IMR-90 (cell line): ENCODE data around the gene KCNA10.
A peak's percentile ranks its signal among the peaks of the same experiment; 100 is the strongest.

Experiments used
- BHLHE40 ChIP-seq: fragments of 150-350 bp; IDR thresholded peaks from 2 replicates; pipeline ENCODE4 v1.6.1; 2016; ENCODE audit warnings: mild to moderate bottlenecking, low read depth, low read length
- CEBPB ChIP-seq: IDR thresholded peaks from 2 replicates; pipeline ENCODE4 v1.6.1; 2012; ENCODE audit warnings: low read depth, low read length, improper control_type of control experiment
- CHD1 ChIP-seq: IDR thresholded peaks from 2 replicates; pipeline ENCODE4 v1.6.1; 2012; ENCODE audit warnings: low read depth, low read length, improper control_type of control experiment
- MAFK ChIP-seq: IDR thresholded peaks from 2 replicates; pipeline ENCODE4 v1.6.1; 2012; ENCODE audit warnings: low read depth, low read length, improper control_type of control experiment
- MAZ ChIP-seq: IDR thresholded peaks from 2 replicates; pipeline ENCODE4 v1.6.1; 2012; ENCODE audit warnings: low read depth, mild to moderate bottlenecking, low read length, improper control_type of control experiment, moderate library complexity, borderline replicate concordance
- POLR2A ChIP-seq: IDR thresholded peaks from 2 replicates; pipeline ENCODE4 v1.6.1; 2012; ENCODE audit warnings: mild to moderate bottlenecking, low read depth, low read length
- RFX5 ChIP-seq: IDR thresholded peaks from 2 replicates; pipeline ENCODE4 v1.8.0; 2012; ENCODE audit warnings: low read depth, mild to moderate bottlenecking, low read length, moderate library complexity
- TF ChIP-seq, protein P1 (sequence below): conservative IDR thresholded peaks from 2 replicates; pipeline ENCODE4 v1.5.1; 2012; ENCODE audit warnings: mild to moderate bottlenecking, low read depth, low read length, improper control_type of control experiment
- TF ChIP-seq, protein P2 (sequence below): fragments of 150-350 bp; IDR thresholded peaks from 2 replicates; pipeline ENCODE4 v1.6.1; 2017; ENCODE audit warnings: mild to moderate bottlenecking, antibody characterized with exemption, low read length, low read depth
- TF ChIP-seq, protein P3 (sequence below): fragments of 150-350 bp; IDR thresholded peaks from 2 replicates; pipeline ENCODE4 v1.6.1; 2016; ENCODE audit warnings: low read depth, mild to moderate bottlenecking, low read length, moderate library complexity, borderline replicate concordance

DNA sequence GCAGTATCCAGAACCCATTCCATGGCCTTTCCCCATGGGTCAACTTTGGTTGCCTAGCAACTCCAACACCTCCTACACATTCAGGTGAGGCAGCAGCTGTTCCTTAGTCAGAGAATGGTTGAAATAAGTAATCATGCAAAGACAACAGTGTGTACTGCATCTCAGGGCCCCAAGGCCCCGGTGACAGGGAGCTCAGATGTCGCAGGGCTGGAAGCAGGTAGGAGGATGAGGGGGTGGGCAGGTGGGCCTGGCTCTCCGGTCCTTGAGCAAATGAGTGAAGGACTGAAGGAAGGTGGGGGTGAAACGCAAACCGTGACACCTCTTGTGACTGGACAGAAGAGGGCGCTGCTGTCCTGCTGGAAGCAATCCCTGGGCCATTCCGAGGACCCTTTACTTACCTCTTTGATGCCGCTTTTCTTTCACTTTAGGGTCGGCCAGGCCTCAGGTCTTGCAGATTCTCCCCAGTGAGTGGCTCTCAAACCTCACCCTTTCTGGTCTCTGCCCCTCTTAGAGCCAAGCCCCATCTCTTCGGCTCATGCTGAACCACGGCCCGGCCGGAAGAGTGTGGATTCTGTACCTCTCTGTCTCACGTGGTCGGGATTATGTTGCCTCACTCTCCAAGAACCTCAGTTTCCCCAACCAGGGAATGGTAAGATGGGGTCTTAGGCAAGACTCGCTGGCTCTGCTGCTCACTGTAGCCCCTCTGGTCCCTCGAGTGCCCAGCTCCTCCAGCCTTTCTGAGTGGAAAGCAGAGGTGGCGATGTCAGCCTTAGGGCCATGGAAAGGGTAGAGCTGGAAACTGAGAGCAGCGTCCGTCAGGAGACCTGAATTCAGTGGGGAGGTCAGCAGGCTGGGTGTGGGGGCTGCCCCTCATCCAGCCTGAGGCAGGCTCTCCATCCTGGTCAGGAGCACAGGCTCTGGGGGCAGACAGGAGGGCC, 5.6 kb upstream of the KCNA10 start:
- TF ChIP-seq POLR2A (no peak), BHLHE40 (no peak), MAFK (no peak), RFX5 (no peak), CEBPB (no peak), MAZ (no peak), CHD1 (no peak)
- TF ChIP-seq, protein P1, sequence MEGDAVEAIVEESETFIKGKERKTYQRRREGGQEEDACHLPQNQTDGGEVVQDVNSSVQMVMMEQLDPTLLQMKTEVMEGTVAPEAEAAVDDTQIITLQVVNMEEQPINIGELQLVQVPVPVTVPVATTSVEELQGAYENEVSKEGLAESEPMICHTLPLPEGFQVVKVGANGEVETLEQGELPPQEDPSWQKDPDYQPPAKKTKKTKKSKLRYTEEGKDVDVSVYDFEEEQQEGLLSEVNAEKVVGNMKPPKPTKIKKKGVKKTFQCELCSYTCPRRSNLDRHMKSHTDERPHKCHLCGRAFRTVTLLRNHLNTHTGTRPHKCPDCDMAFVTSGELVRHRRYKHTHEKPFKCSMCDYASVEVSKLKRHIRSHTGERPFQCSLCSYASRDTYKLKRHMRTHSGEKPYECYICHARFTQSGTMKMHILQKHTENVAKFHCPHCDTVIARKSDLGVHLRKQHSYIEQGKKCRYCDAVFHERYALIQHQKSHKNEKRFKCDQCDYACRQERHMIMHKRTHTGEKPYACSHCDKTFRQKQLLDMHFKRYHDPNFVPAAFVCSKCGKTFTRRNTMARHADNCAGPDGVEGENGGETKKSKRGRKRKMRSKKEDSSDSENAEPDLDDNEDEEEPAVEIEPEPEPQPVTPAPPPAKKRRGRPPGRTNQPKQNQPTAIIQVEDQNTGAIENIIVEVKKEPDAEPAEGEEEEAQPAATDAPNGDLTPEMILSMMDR, result peak; percentile 56
- TF ChIP-seq, protein P2, sequence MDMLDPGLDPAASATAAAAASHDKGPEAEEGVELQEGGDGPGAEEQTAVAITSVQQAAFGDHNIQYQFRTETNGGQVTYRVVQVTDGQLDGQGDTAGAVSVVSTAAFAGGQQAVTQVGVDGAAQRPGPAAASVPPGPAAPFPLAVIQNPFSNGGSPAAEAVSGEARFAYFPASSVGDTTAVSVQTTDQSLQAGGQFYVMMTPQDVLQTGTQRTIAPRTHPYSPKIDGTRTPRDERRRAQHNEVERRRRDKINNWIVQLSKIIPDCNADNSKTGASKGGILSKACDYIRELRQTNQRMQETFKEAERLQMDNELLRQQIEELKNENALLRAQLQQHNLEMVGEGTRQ, result no peak
- TF ChIP-seq, protein P3, sequence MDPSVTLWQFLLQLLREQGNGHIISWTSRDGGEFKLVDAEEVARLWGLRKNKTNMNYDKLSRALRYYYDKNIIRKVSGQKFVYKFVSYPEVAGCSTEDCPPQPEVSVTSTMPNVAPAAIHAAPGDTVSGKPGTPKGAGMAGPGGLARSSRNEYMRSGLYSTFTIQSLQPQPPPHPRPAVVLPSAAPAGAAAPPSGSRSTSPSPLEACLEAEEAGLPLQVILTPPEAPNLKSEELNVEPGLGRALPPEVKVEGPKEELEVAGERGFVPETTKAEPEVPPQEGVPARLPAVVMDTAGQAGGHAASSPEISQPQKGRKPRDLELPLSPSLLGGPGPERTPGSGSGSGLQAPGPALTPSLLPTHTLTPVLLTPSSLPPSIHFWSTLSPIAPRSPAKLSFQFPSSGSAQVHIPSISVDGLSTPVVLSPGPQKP, result no peak
